ENCODE results near the gene PLEKHH3. TPM values are rescaled to one million over a fixed set of nuclear protein-coding genes. Genes with fewer than 3 reads are reported as not detected.
"Not testable (repeated sequence)": the region's sequence is repeated elsewhere in the genome, so short reads cannot be mapped to it uniquely, and the experiment has no call there.

PLEKHH3 gene
- total RNA-seq, 1 experiment from 2014 or later, result 26.2 TPM

- no peak for TF ChIP-seq CTCF (IDR thresholded peaks at IDR 0.05; ENCODE audit: insufficient read depth in 1 of 2, low read depth in 1 of 2, low read length in 1 of 2, severe bottlenecking in 1 of 2, unreplicated experiment in 1 of 2)
- no TSS peak for BruUV-seq (replicated peaks)
- peak overlapping the region; percentile 51 for H3K27ac Mint-ChIP-seq (ENCODE audit: unreplicated experiment)
- Histone ChIP-seq H3K4me1 (peaks cover 5% of the 10 kb centered on the region; the same call in 1 of the 2 replicates), H3K27me3 (replicated peaks; ENCODE audit: control insufficient read depth, insufficient read depth, low read length) (no peaks in the 10 kb centered on the region), H3K36me3 (ENCODE audit: control insufficient read depth, insufficient read depth, low read length) (no peaks in the 10 kb centered on the region), H3K9me3 (no peaks in the 10 kb centered on the region), H3K4me3 (ENCODE audit: low read depth, low read length) (no peak overlapping the region)
- H3K27me3 Mint-ChIP-seq (ENCODE audit: insufficient read depth, unreplicated experiment), result no peaks in the 10 kb centered on the region
- peak overlapping the region; percentile 23 for H3K4me3 Mint-ChIP-seq (ENCODE audit: unreplicated experiment)
- ChIA-PET POLR2A (interaction anchor here (1.2 kb wide), 1 partner anchor 24 kb away, joined by 3 read pairs; the partner anchor contains the start of genes RETREG3 and TUBG1), CTCF (interaction anchor here (0.6 to 1.4 kb wide), 4 partner anchors 14 to 135 kb away, joined by 3 to 4 read pairs (median 3); partner anchors contain the start of gene PLEKHH3)
- no peak for DNase-seq
- no peaks in the 10 kb centered on the region for H3K36me3 Mint-ChIP-seq (ENCODE audit: insufficient read depth, unreplicated experiment)
- intact Hi-C loops (cut with micrococcal nuclease; ENCODE audit: unreplicated experiment), result no loop called here
- no peaks in the 10 kb centered on the region for H3K9me3 Mint-ChIP-seq (ENCODE audit: unreplicated experiment)
- peaks cover 6% of the 10 kb centered on the region for H3K4me1 Mint-ChIP-seq (ENCODE audit: low read depth, unreplicated experiment)
Measured at GRCh38 chr17:42632949-42633444, 43.8 kb downstream of the PLEKHH3 start.

GRCh38 chr17:42629411-42630009 is 47.3 kb downstream of the PLEKHH3 start:
- no TSS peak for BruUV-seq (replicated peaks)
- Mint-ChIP-seq H3K4me1 (ENCODE audit: low read depth, unreplicated experiment) (peaks cover 6% of the 10 kb centered on the region), H3K36me3 (ENCODE audit: insufficient read depth, unreplicated experiment) (no peaks in the 10 kb centered on the region), H3K27me3 (ENCODE audit: insufficient read depth, unreplicated experiment) (no peaks in the 10 kb centered on the region), H3K4me3 (ENCODE audit: unreplicated experiment) (no peak overlapping the region), H3K27ac (ENCODE audit: unreplicated experiment) (no peak overlapping the region), H3K9me3 (ENCODE audit: unreplicated experiment) (no peaks in the 10 kb centered on the region)
- Histone ChIP-seq H3K36me3 (ENCODE audit: control insufficient read depth, insufficient read depth, low read length) (no peaks in the 10 kb centered on the region), H3K27me3 (replicated peaks; ENCODE audit: control insufficient read depth, insufficient read depth, low read length) (no peaks in the 10 kb centered on the region), H3K4me3 (ENCODE audit: low read depth, low read length) (no peak overlapping the region), H3K9me3 (no peaks in the 10 kb centered on the region), H3K4me1 (peaks cover 5% of the 10 kb centered on the region; the same call in 1 of the 2 replicates)
- POLR2A ChIA-PET, result no interaction called here
- intact Hi-C loops (cut with micrococcal nuclease; ENCODE audit: unreplicated experiment), result no loop called here
- no peak for TF ChIP-seq CTCF (IDR thresholded peaks at IDR 0.05; ENCODE audit: insufficient read depth in 1 of 2, low read depth in 1 of 2, low read length in 1 of 2, severe bottlenecking in 1 of 2, unreplicated experiment in 1 of 2)
- DNase-seq, result no peak
- CTCF ChIA-PET, result no interaction called here

- H3K4me3 ChIP-seq (ENCODE audit: low read depth, low read length); H3K9me3 ChIP-seq; H3K4me3 Mint-ChIP-seq (ENCODE audit: unreplicated experiment); CTCF ChIA-PET; H3K9me3 Mint-ChIP-seq (ENCODE audit: unreplicated experiment); intact Hi-C loops (cut with micrococcal nuclease; ENCODE audit: unreplicated experiment); H3K36me3 ChIP-seq (ENCODE audit: control insufficient read depth, insufficient read depth, low read length); H3K27me3 Mint-ChIP-seq (ENCODE audit: insufficient read depth, unreplicated experiment); H3K27me3 ChIP-seq (replicated peaks; ENCODE audit: control insufficient read depth, insufficient read depth, low read length); BruUV-seq (replicated peaks); H3K36me3 Mint-ChIP-seq (ENCODE audit: insufficient read depth, unreplicated experiment); H3K4me1 ChIP-seq; POLR2A ChIA-PET; H3K27ac Mint-ChIP-seq (ENCODE audit: unreplicated experiment); H3K4me1 Mint-ChIP-seq (ENCODE audit: low read depth, unreplicated experiment): not testable (repeated sequence)
- peak in 1 of 2 experiments; percentile 16 for DNase-seq
Measured at GRCh38 chr17:42627032-42627764, 49.6 kb downstream of the PLEKHH3 start.

Measured in Caco-2 (cell line).